Rectal smooth muscle tissue (tissue), 1 donor: ENCODE data around the gene PEPD.
"Not testable (repeated sequence)": the region's sequence is repeated elsewhere in the genome, so short reads cannot be mapped to it uniquely, and the experiment has no call there.

ENCODE experiments used
- H3K27ac ChIP-seq: one replicate; pipeline ENCODE4 v1.7.0; 2013; ENCODE audit warnings: low read depth, low read length, inconsistent platforms
- H3K27me3 ChIP-seq: one replicate; pipeline ENCODE4 v1.7.0; 2013; ENCODE audit warnings: low read length; ENCODE audit not compliant: control insufficient read depth, insufficient read depth
- H3K36me3 ChIP-seq: one replicate; pipeline ENCODE4 v1.7.0; 2013; ENCODE audit warnings: low read length; ENCODE audit not compliant: control insufficient read depth, insufficient read depth
- H3K4me1 ChIP-seq: one replicate; pipeline ENCODE4 v1.7.0; 2013; ENCODE audit warnings: low read length; ENCODE audit not compliant: control insufficient read depth, insufficient read depth
- H3K4me3 ChIP-seq: one replicate; pipeline ENCODE4 v1.7.0; 2013; ENCODE audit warnings: low read length
- H3K9ac ChIP-seq: one replicate; pipeline ENCODE4 v1.7.0; 2013; ENCODE audit warnings: low read length

Gene PEPD

GRCh38 chr19:33488826-33489225 is 32.8 kb downstream of the PEPD start:
- Histone ChIP-seq H3K4me3 (no peak overlapping the region), H3K27me3 (no peaks in the 10 kb centered on the region), H3K36me3 (peaks cover 3% of the 10 kb centered on the region), H3K4me1 (no peaks in the 10 kb centered on the region), H3K27ac (no peak overlapping the region), H3K9ac (no peak overlapping the region)

- H3K4me1 ChIP-seq = no peaks in the 10 kb centered on the region
- no peak overlapping the region for H3K4me3 ChIP-seq
- H3K9ac ChIP-seq = no peak overlapping the region
- no peak overlapping the region for H3K27ac ChIP-seq
- peaks cover 3% of the 10 kb centered on the region for H3K36me3 ChIP-seq
- no peaks in the 10 kb centered on the region for H3K27me3 ChIP-seq
Observed at GRCh38 chr19:33487901-33488800, 33.4 kb downstream of the PEPD start.

- no peak overlapping the region for H3K27ac ChIP-seq
Observed at GRCh38 chr19:33486936-33487811, 34.4 kb downstream of the PEPD start.

GRCh38 chr19:33486407-33486806 is 35.2 kb downstream of the PEPD start:
- Histone ChIP-seq H3K27ac (no peak overlapping the region), H3K9ac (no peak overlapping the region), H3K36me3 (peaks cover 3% of the 10 kb centered on the region), H3K4me1 (no peaks in the 10 kb centered on the region), H3K4me3 (no peak overlapping the region), H3K27me3 (no peaks in the 10 kb centered on the region)

More at GRCh38 chr19:33486936-33487811, 34.4 kb downstream of the PEPD start:
- Histone ChIP-seq H3K9ac (no peak overlapping the region), H3K4me3 (no peak overlapping the region), H3K27me3 (no peaks in the 10 kb centered on the region), H3K36me3 (peaks cover 3% of the 10 kb centered on the region), H3K4me1 (no peaks in the 10 kb centered on the region)

- Histone ChIP-seq H3K4me1 (no peaks in the 10 kb centered on the region), H3K9ac (no peak overlapping the region), H3K36me3 (peaks cover 3% of the 10 kb centered on the region), H3K27ac (no peak overlapping the region), H3K27me3 (no peaks in the 10 kb centered on the region), H3K4me3 (no peak overlapping the region)
Observed at GRCh38 chr19:33484226-33484774, 37.3 kb downstream of the PEPD start.

GRCh38 chr19:33482476-33482875 is 39.1 kb downstream of the PEPD start:
- H3K4me1 ChIP-seq = no peaks in the 10 kb centered on the region
- no peak overlapping the region for H3K4me3 ChIP-seq
- H3K27ac ChIP-seq = no peak overlapping the region
- no peak overlapping the region for H3K9ac ChIP-seq
- H3K36me3 ChIP-seq = peaks cover 6% of the 10 kb centered on the region
- no peaks in the 10 kb centered on the region for H3K27me3 ChIP-seq

- H3K9ac ChIP-seq = no peak overlapping the region
- peaks cover 12% of the 10 kb centered on the region for H3K36me3 ChIP-seq
- H3K27me3 ChIP-seq = no peaks in the 10 kb centered on the region
- no peak overlapping the region for H3K4me3 ChIP-seq
- H3K4me1 ChIP-seq = no peaks in the 10 kb centered on the region
- no peak overlapping the region for H3K27ac ChIP-seq
Observed at GRCh38 chr19:33481863-33482262, 39.7 kb downstream of the PEPD start.

GRCh38 chr19:33479570-33479969 is 42.0 kb downstream of the PEPD start:
- H3K36me3 ChIP-seq = peaks cover 12% of the 10 kb centered on the region
- not testable (repeated sequence) for H3K27ac ChIP-seq, H3K4me3 ChIP-seq, H3K4me1 ChIP-seq, H3K9ac ChIP-seq, H3K27me3 ChIP-seq

- Histone ChIP-seq H3K4me1 (no peaks in the 10 kb centered on the region), H3K27me3 (no peaks in the 10 kb centered on the region), H3K9ac (no peak overlapping the region), H3K4me3 (no peak overlapping the region), H3K27ac (no peak overlapping the region), H3K36me3 (peaks cover 12% of the 10 kb centered on the region)
Observed at GRCh38 chr19:33477781-33478180, 43.8 kb downstream of the PEPD start.

- no peak overlapping the region for H3K9ac ChIP-seq
- H3K27me3 ChIP-seq = no peaks in the 10 kb centered on the region
- no peaks in the 10 kb centered on the region for H3K4me1 ChIP-seq
- H3K36me3 ChIP-seq = peaks cover 12% of the 10 kb centered on the region
- H3K4me3 ChIP-seq = no peak overlapping the region
- no peak overlapping the region for H3K27ac ChIP-seq
Observed at GRCh38 chr19:33476151-33476707, 45.4 kb downstream of the PEPD start.

GRCh38 chr19:33473653-33474305 is 47.8 kb downstream of the PEPD start:
- Histone ChIP-seq H3K4me3 (no peak overlapping the region), H3K4me1 (no peaks in the 10 kb centered on the region), H3K27me3 (no peaks in the 10 kb centered on the region), H3K9ac (no peak overlapping the region), H3K27ac (no peak overlapping the region), H3K36me3 (peaks cover 12% of the 10 kb centered on the region)
